SU-DHL-6 (cell line): ENCODE measurements around the gene LRP1B.

Source experiments
- H2AFZ ChIP-seq: fragments of 200-600 bp; sonication (generic); 2 replicates; pipeline ENCODE4 v1.6.1; 2014; ENCODE audit warnings: low read depth, mild to moderate bottlenecking, moderate library complexity, mixed read lengths, antibody characterized with exemption, low read length; ENCODE audit not compliant: severe bottlenecking
- H3F3A ChIP-seq: fragments of 200-600 bp; shearing (Covaris generic); 2 replicates; pipeline ENCODE4 v1.6.0; 2016; ENCODE audit warnings: antibody characterized with exemption, mild to moderate bottlenecking; ENCODE audit not compliant: insufficient read depth
- H3K27ac ChIP-seq: fragments of 200-600 bp; sonication (generic); 2 replicates; pipeline ENCODE4 v1.5.1; 2016; ENCODE audit warnings: low read depth, mild to moderate bottlenecking, low read length, moderate library complexity, mixed read lengths
- H3K27me3 ChIP-seq: fragments of 200-600 bp; sonication (generic), shearing (Covaris generic); 2 replicates; pipeline ENCODE4 v1.6.0; 2014; ENCODE audit warnings: mild to moderate bottlenecking, low read length
- H3K36me3 ChIP-seq: fragments of 200-600 bp; sonication (generic); 2 replicates; pipeline ENCODE4 v1.6.1; 2014; ENCODE audit warnings: mild to moderate bottlenecking, low read length, mixed read lengths
- H3K4me2 ChIP-seq: fragments of 300-600, 200-600 bp; shearing (Covaris generic), sonication (generic); 2 replicates; pipeline ENCODE4 v1.6.0; 2014; ENCODE audit warnings: low read length, low read depth, mild to moderate bottlenecking; ENCODE audit not compliant: poor library complexity, severe bottlenecking
- H3K4me3 ChIP-seq: fragments of 200-600 bp; sonication (generic); 2 replicates; pipeline ENCODE4 v1.5.1; 2014; ENCODE audit warnings: antibody characterized with exemption, low read length, mild to moderate bottlenecking, mixed read lengths; ENCODE audit not compliant: insufficient read depth, poor library complexity, severe bottlenecking
- H3K79me2 ChIP-seq: fragments of 200-600 bp; sonication (generic); 2 replicates; pipeline ENCODE4 v1.6.1; 2014; ENCODE audit warnings: mild to moderate bottlenecking, low read length, moderate library complexity; ENCODE audit not compliant: insufficient read depth
- H3K9ac ChIP-seq: fragments of 200-600 bp; sonication (generic); 2 replicates; pipeline ENCODE4 v1.7.0; 2014; ENCODE audit warnings: mild to moderate bottlenecking, low read length
- H3K9me2 ChIP-seq: fragments of 200-600 bp; sonication (generic); replicated peaks from 2 replicates; pipeline ENCODE4 v1.6.1; 2014; ENCODE audit warnings: low read length; ENCODE audit not compliant: insufficient read depth
- H3K9me3 ChIP-seq: fragments of 200-600 bp; sonication (generic); 2 replicates; pipeline ENCODE4 v1.6.1; 2014; ENCODE audit warnings: low read length, mixed read lengths; ENCODE audit not compliant: insufficient read depth
- H4K20me1 ChIP-seq: fragments of 200-600 bp; sonication (generic); 2 replicates; pipeline ENCODE4 v1.6.1; 2014; ENCODE audit warnings: low read depth, mild to moderate bottlenecking, antibody characterized with exemption, low read length, moderate library complexity, mixed read lengths
- EZH2phosphoT487 ChIP-seq: fragments of 200-600 bp; sonication (generic), shearing (Covaris generic); conservative IDR thresholded peaks from 2 replicates; pipeline ENCODE4 v1.6.1; 2018; ENCODE audit warnings: mild to moderate bottlenecking, antibody characterized with exemption, low read length, moderate library complexity, mixed read lengths
- TF ChIP-seq, protein P1 (sequence below): fragments of 200-600 bp; sonication (generic); IDR thresholded peaks from one replicate; pipeline ENCODE4 v1.5.1; 2017; ENCODE audit warnings: antibody characterized with exemption, mild to moderate bottlenecking, low read length, moderate library complexity; ENCODE audit not compliant: insufficient read depth, poor library complexity, severe bottlenecking

LRP1B gene

DNA sequence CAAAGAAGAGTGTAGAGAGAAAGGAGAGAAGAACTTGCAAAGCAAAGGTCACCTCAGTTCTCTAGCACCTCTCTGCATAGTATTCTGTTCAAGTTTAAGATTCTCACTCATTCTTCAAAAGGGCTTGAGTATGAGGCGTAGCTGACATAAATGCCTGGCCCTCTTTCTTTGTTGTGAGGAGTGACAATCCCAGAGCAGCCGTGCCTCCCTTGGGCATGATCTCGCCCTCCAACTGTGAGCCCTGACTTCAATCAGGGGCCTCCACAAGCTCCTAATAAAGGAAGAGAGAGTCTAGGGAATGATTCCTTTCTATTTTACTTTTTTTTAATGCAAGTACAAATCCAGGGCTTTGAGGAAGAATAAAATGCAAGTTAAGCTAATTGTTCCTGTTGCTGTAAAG, 402.7 kb downstream of the LRP1B start:
- no peak overlapping the region for H3K4me2 ChIP-seq
- H3K4me3 ChIP-seq = no peak overlapping the region
- H3K27me3 ChIP-seq = no peaks in the 10 kb centered on the region
- H2AFZ ChIP-seq = no peak overlapping the region
- H3K79me2 ChIP-seq = no peaks in the 10 kb centered on the region
- TF ChIP-seq, protein P1, sequence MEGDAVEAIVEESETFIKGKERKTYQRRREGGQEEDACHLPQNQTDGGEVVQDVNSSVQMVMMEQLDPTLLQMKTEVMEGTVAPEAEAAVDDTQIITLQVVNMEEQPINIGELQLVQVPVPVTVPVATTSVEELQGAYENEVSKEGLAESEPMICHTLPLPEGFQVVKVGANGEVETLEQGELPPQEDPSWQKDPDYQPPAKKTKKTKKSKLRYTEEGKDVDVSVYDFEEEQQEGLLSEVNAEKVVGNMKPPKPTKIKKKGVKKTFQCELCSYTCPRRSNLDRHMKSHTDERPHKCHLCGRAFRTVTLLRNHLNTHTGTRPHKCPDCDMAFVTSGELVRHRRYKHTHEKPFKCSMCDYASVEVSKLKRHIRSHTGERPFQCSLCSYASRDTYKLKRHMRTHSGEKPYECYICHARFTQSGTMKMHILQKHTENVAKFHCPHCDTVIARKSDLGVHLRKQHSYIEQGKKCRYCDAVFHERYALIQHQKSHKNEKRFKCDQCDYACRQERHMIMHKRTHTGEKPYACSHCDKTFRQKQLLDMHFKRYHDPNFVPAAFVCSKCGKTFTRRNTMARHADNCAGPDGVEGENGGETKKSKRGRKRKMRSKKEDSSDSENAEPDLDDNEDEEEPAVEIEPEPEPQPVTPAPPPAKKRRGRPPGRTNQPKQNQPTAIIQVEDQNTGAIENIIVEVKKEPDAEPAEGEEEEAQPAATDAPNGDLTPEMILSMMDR = no peak
- TF ChIP-seq EZH2phosphoT487 = no peak
- no peaks in the 10 kb centered on the region for H3K9me2 ChIP-seq
- H3K36me3 ChIP-seq = no peaks in the 10 kb centered on the region
- H3K27ac ChIP-seq = no peak overlapping the region
- no peak overlapping the region for H3K9ac ChIP-seq
- H3K9me3 ChIP-seq = no peaks in the 10 kb centered on the region
- no peaks in the 10 kb centered on the region for H4K20me1 ChIP-seq
- H3F3A ChIP-seq = no peaks in the 10 kb centered on the region

DNA sequence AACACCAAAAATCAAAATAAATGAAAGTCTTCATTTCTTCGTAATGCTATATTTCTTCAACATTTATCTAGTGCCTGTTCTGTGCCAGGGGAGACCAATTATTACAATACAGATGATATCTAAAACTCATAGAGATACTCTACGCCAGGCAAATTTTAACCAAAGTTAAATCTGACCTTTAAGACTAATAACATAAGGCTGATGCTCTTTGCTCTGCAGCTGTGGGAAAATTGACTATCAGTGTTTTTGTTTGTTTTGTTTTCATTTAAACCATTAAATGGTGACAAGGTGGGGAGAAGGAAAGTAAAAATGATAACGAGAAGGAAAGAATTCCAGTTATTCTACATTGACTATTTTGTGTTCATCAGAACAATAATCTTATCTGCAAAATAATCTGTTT, 406.4 kb downstream of the LRP1B start:
- Histone ChIP-seq H4K20me1 (no peaks in the 10 kb centered on the region), H3K79me2 (no peaks in the 10 kb centered on the region), H3K9ac (no peak overlapping the region), H3F3A (no peaks in the 10 kb centered on the region), H3K36me3 (no peaks in the 10 kb centered on the region), H3K9me2 (no peaks in the 10 kb centered on the region), H3K27ac (no peak overlapping the region), H3K9me3 (no peaks in the 10 kb centered on the region), H3K4me3 (no peak overlapping the region), H2AFZ (no peak overlapping the region), H3K4me2 (no peak overlapping the region), H3K27me3 (no peaks in the 10 kb centered on the region)
- TF ChIP-seq EZH2phosphoT487 = no peak
- TF ChIP-seq, protein P1 = no peak

DNA sequence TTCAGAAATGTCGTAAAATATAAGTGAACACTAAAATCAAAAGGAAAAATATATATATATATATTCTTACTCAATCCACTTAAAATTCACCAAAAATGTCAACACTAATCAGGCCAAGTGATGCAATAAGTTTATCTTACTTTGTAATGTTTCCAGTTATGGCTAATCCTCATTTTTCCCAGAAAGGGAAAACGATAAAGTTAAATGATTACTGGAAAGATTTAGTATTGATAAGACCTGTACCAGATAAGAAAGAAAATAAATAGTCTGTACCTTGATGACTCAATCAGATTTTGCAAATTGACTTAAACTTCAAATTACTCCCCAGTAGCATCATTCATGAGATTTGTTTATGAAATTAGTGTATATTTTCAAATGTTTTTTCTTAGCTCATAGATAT, 407.0 kb downstream of the LRP1B start:
- Histone ChIP-seq H3K36me3 (no peaks in the 10 kb centered on the region), H4K20me1 (no peaks in the 10 kb centered on the region), H2AFZ (no peak overlapping the region), H3F3A (no peaks in the 10 kb centered on the region), H3K27me3 (no peaks in the 10 kb centered on the region), H3K79me2 (no peaks in the 10 kb centered on the region), H3K27ac (no peak overlapping the region), H3K4me2 (no peak overlapping the region), H3K9me2 (no peaks in the 10 kb centered on the region), H3K9ac (no peak overlapping the region), H3K4me3 (no peak overlapping the region), H3K9me3 (no peaks in the 10 kb centered on the region)
- TF ChIP-seq EZH2phosphoT487 = no peak
- TF ChIP-seq, protein P1 = no peak
